Diencephalon (tissue), 1 donor: Measurements from ENCODE around the gene BCL2L12. TPM values are rescaled to one million over a fixed set of nuclear protein-coding genes. Genes with fewer than 3 reads are reported as not detected.

Experiments used
- small RNA-seq: library from RNA; depleted of rRNA; stranded (forward); fragments of <200 nt; gene quantifications from one replicate; pipeline ENCODE3, GENCODE V24; 2014
- total RNA-seq: library from RNA; depleted of rRNA; stranded (reverse); fragments of >200 nt; gene quantifications from one replicate; pipeline ENCODE4 v1.2.3, GENCODE V29; 2014

The BCL2L12 gene, protein sequence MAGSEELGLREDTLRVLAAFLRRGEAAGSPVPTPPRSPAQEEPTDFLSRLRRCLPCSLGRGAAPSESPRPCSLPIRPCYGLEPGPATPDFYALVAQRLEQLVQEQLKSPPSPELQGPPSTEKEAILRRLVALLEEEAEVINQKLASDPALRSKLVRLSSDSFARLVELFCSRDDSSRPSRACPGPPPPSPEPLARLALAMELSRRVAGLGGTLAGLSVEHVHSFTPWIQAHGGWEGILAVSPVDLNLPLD
- 0.69 TPM for total RNA-seq

DNA sequence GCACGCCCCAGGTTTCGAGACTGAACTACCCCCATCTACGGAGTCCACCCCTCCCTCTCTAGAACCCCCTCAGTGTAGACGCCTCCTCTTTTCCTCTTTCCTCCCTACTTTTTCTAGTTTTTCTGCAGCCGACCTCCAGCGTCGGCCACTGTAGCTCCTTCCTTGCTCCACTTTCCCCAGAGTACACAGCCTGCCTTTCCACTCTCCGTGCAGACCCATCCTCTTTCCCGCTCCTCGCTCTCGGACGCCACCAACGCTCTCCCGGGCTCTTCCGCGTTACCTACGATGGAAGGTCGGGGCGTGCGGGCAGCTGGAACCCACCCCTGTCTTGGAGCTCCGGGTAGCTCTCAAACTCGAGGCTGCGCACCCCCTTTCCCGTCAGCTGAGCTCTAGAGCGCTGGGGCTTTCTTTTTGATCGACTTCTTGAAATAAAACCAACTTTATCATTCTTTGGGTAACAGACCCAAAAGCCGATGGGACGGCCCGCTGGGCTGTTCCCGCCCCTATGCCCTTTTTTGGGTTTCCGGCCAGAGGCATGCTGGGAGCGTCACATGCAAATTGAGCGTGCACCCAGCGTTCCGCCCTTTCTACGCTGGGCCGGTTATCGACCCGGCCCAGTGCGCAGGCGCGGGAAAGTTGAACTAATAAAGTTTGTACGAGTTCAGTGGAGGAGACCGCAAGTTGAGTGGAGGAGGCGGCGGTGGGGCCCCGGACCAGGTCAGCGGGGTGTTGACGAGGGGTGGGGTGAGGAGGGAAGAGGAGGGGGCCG is at the start of gene BCL2L12, which contains the start of gene IRF3:
BCL2L12 (plus strand) TSS at position 583 of the 769 bp plus-strand sequence. CDS start 760 bp downstream, outside the sequence.
IRF3 (minus strand) TSS at position 507 of the 769 bp plus-strand sequence. CDS start 1,019 bp downstream, outside the sequence.

DNA sequence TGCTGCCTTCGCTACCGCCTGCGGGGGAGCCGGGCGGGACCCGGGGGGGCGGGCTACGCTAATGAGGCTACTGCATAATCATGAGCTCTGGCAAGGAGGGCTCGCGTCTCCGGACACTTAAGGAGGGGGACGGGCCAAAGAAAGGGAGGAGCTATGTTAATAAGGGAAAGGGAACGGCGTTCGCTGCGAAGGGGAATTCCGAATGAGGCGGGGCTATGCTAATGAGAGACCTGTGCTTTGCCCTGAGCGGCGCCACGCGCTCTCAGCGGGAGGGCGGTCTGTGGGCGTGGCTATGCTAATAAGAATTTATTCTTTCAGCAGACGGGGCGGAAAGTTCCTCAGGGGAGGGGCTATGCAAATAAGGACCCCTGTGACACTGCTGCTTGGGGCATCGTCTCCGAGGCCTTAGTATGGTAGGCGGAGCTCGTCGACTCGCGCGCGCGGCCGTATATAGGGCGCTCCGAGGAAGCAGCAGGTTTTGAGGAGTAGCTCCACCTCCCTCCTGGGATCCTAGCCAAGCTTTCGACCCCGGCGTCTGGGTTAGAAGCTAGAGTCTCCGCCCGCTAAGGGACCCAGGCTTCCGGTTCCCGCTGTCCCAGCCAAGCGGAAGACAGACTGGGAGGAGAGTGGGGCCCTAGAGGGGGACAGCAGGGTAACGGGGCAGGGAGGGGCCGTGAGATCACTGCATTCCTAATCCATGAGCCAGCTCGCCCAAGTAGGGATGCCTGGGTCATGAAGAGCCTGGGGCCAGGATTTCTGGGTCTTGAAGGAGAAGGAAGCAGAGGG is 25.4 kb upstream of the BCL2L12 start, which contains the start of gene RRAS:
RRAS (minus strand) TSS at position 31 of the 786 bp plus-strand sequence. CDS start 45 bp downstream, outside the sequence.

DNA sequence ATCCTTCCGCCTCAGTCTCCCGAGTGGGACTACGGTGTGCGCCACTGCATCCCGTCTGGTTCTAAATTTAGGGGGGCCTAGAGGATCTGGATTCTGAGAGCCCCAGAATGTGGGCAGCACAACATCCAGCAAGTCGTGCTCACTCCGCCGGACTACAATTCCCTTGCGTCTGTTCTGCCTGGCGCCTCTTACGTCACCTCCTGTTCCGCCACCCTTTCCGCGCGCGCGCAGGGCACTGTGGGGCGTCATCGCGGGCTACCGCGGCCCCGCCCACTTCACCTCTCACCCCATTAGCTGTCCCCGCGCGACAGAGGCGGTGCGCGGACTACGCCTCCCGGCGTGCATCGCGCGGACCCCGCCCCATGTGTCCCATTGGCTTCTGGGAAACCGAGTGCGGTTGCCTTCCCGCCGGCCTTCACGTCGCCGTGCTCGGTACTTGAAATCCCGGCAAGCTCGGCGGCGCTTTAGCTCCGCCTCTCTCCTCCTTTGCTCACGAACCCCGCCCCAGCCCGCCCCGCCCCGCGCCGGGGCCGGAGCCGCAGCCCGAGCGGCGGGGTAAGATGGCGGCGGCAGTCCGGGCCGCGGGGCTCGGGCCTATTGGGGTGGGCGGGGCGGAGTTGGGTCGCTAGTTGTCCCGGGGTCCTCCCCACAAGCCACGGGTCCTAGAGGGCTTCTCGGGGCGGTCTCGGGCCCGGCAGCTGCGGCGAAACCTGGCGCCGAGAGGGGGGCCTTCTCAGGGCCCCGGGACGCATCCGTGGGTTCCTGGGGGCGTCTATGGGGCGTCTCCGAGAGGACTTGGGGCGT is 23.8 kb upstream of the BCL2L12 start, which contains the start of gene SCAF1:
SCAF1 (plus strand) TSS at position 522 of the 804 bp plus-strand sequence. CDS start 2,818 bp downstream, outside the sequence.

DNA sequence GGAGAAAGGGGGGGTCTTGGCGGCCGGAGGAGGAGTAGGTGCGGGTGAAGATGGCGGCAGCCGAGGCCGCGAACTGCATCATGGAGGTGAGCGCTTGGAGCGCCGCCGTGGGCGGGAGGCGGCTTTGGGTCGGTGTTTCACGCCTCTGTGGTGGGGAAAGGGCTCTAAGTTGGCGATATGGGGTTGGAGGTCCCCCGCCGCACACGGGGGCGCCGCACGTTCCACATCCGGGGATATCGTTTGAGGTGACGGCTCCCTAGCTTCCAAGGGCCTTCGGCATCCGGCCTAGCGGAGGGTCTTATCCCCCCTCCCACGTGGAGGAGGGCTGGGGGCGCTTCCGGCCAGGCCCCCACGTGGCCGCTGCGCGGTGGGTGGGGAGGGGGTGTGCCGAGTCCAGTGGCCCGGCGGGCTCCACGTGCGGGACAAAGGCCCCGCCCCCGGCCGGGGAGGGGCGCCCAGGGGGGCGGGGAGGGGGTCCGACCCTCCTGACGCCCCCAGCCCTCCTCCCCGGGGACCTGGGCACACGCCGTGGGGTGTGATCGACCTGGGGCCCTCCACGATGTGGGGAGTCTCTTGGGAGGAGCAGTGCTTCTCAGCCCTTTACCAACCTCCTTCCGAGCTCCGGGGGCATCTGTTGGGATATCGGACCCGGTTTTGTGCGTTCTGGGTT is 11.6 kb downstream of the BCL2L12 start, which contains the start of gene PRMT1:
PRMT1 (plus strand) TSS at position 41 of the 670 bp plus-strand sequence; CDS start at position 51, 10 bp downstream.

DNA sequence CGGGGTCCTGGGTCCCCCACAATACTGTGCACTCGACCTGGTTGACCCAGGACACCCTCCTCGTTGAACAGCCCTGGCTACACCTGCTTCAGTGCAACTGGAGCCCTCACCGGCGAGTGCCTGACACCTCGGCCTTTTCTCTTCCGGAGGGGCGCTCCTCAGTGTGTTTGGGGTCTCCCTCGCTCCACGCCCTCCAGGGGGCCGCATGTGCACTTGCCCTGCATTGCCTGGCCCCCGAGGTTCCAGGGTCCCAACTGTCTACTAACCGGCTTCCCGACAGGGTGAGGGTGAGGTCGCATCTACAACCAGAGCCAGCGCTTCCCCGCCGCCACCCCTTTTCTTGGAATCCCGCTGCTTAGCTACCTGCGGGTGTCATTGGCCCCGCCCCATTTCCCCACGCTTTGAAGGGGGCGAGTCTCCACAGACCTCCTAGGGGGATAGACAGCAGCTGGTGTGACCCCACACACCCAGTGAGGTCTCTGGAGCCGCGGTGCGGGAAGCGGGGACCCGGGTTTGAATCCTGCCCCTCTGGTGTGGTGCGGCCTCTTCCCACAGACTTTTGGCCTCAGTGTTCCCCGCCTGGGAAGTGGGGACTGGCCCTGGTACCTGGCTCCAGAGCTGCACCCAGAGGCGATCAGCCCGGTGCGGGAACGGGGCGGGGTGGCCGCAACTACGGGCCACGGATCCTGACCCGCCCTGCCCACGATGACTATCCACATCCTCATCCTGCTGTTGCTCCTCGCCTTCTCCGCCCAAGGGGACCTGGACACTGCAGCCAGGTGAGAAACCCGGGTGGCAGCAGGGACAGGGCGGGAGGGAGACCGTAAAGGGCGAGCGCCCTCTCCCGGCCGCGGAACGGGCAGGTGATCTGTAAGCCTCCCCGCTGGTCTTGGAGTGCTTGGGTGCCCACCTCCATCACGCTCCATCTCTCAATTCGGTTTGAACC is 23.7 kb downstream of the BCL2L12 start, which contains the start of gene ADM5:
ADM5 (plus strand) TSS at position 462 of the 946 bp plus-strand sequence; CDS start at position 706, 244 bp downstream.

DNA sequence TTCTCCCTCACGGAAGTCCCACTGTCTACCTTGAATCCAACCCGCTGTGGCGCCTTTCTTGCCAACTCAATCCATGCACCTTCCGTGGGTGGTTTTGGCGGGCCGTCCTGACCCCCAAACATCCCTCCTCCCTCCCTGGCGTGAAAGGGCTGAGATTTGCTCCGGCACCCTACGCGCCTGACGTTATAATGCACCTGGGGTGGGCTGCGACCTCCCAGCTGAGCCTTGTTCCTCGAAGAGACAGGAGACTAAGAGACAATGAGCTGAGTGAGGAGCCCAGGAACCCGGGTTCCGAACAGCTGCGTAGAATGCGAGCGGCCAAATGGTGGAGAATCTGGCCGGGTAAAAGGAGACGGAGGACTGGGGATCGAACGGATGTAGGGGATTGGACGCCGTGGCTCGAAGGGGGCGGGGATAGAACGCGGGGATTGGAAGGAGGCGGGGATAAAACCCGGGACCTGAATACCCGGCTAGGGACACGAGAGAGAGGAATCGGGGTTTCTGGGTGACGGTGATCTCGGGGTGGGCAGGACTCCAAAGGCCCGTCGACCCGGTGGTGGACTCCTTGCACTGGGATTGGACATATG is 25.0 kb downstream of the BCL2L12 start, which contains the start of gene CPT1C:
CPT1C (plus strand) TSS at position 461 of the 587 bp plus-strand sequence. CDS start 1,137 bp downstream, outside the sequence.

Small RNA genes within 50 kb of the gene (small RNA-seq; reads per million reads assigned to genes)
- not detected for gene MIR5088

Other genes starting within 250 kb of the BCL2L12 start
- not detected for gene PTH2, start 242.5 kb upstream of the BCL2L12 start, total RNA-seq
- gene GFY, start 240.5 kb upstream of the BCL2L12 start, total RNA-seq: not detected
- gene SLC17A7, start 224.4 kb upstream of the BCL2L12 start, total RNA-seq: 1.2 TPM
- gene PIH1D1, start 214.1 kb upstream of the BCL2L12 start, total RNA-seq: 60.2 TPM
- gene ALDH16A1, start 212.7 kb upstream of the BCL2L12 start, total RNA-seq: 11.3 TPM
- gene FLT3LG, start 191.7 kb upstream of the BCL2L12 start, total RNA-seq: 0.69 TPM
- gene RPL13A, start 178.3 kb upstream of the BCL2L12 start, total RNA-seq: 2,032 TPM
- gene RPS11, start 169.5 kb upstream of the BCL2L12 start, total RNA-seq: 2,275 TPM
- gene FCGRT, start 153.3 kb upstream of the BCL2L12 start, total RNA-seq: 19.1 TPM
- gene RCN3, start 137.9 kb upstream of the BCL2L12 start, total RNA-seq: 3.9 TPM
- 34.4 TPM for gene NOSIP, start 85.4 kb upstream of the BCL2L12 start, total RNA-seq
- gene PRRG2, start 84.6 kb upstream of the BCL2L12 start, total RNA-seq: 1.2 TPM
- gene PRR12, start 74.8 kb upstream of the BCL2L12 start, total RNA-seq: 5.8 TPM
- gene RRAS, start 25.8 kb upstream of the BCL2L12 start, total RNA-seq: 1.4 TPM
- gene SCAF1, start 23.7 kb upstream of the BCL2L12 start, total RNA-seq: 14.1 TPM
- gene IRF3, start 76 bp upstream of the BCL2L12 start, total RNA-seq: 19.1 TPM
- gene PRMT1, start 11.3 kb downstream of the BCL2L12 start, total RNA-seq: 211 TPM
- 1.4 TPM for gene ADM5, start 23.7 kb downstream of the BCL2L12 start, total RNA-seq
- gene CPT1C, start 25.2 kb downstream of the BCL2L12 start, total RNA-seq: 54.4 TPM
- not detected for gene TSKS, start 97.4 kb downstream of the BCL2L12 start, total RNA-seq
- gene AP2A1, start 101.1 kb downstream of the BCL2L12 start, total RNA-seq: 83.5 TPM
- gene FUZ, start 147.4 kb downstream of the BCL2L12 start, total RNA-seq: 15.2 TPM
- 19.1 TPM for gene MED25, start 152.4 kb downstream of the BCL2L12 start, total RNA-seq
- 113 TPM for gene PTOV1, start 185.2 kb downstream of the BCL2L12 start, total RNA-seq
- gene PNKP, start 201.6 kb downstream of the BCL2L12 start, total RNA-seq: 26.3 TPM
- 5.1 TPM for gene AKT1S1, start 211.4 kb downstream of the BCL2L12 start, total RNA-seq
- gene TBC1D17, start 211.8 kb downstream of the BCL2L12 start, total RNA-seq: 9.7 TPM
- 0.23 TPM for gene IL4I1, start 231.0 kb downstream of the BCL2L12 start, total RNA-seq